Ishikawa (cell line): ENCODE results near the gene PSMA1.

Experiments
- CEBPB ChIP-seq: IDR thresholded peaks from 2 replicates; pipeline ENCODE4 v1.6.1; 2012
- CREB1 ChIP-seq: IDR thresholded peaks from 2 replicates; pipeline ENCODE4 v1.6.1; 2012; ENCODE audit warnings: low read depth
- EGR1 ChIP-seq: IDR thresholded peaks from 2 replicates; pipeline ENCODE4 v1.6.1; 2012
- EP300 ChIP-seq: IDR thresholded peaks from 2 replicates; pipeline ENCODE4 v1.6.1; 2012; ENCODE audit warnings: borderline replicate concordance
- FOXM1 ChIP-seq: IDR thresholded peaks from 2 replicates; pipeline ENCODE4 v1.6.1; 2012; ENCODE audit warnings: low read depth, borderline replicate concordance
- NFIC ChIP-seq: IDR thresholded peaks from 2 replicates; pipeline ENCODE4 v1.6.1; 2012
- RAD21 ChIP-seq: IDR thresholded peaks from 2 replicates; pipeline ENCODE4 v1.6.1; 2012; ENCODE audit warnings: low read depth
- TAF1 ChIP-seq: IDR thresholded peaks from 2 replicates; pipeline ENCODE4 v1.6.1; 2012; ENCODE audit warnings: low read depth, mild to moderate bottlenecking
- TCF12 ChIP-seq: IDR thresholded peaks from 2 replicates; pipeline ENCODE4 v1.6.1; 2012; ENCODE audit warnings: low read depth
- TEAD4 ChIP-seq: IDR thresholded peaks from 2 replicates; pipeline ENCODE4 v1.6.1; 2012
- YY1 ChIP-seq: IDR thresholded peaks from 2 replicates; pipeline ENCODE4 v1.6.1; 2012; ENCODE audit warnings: low read depth
- TF ChIP-seq, protein P1 (sequence below): IDR thresholded peaks from 2 replicates; pipeline ENCODE4 v1.6.1; 2012
- TF ChIP-seq, protein P2 (sequence below): IDR thresholded peaks from 2 replicates; pipeline ENCODE4 v1.6.1; 2012
- TF ChIP-seq, protein P3 (sequence below): IDR thresholded peaks from 2 replicates; pipeline ENCODE4 v1.6.1; 2012; ENCODE audit warnings: low read depth, mild to moderate bottlenecking

DNA sequence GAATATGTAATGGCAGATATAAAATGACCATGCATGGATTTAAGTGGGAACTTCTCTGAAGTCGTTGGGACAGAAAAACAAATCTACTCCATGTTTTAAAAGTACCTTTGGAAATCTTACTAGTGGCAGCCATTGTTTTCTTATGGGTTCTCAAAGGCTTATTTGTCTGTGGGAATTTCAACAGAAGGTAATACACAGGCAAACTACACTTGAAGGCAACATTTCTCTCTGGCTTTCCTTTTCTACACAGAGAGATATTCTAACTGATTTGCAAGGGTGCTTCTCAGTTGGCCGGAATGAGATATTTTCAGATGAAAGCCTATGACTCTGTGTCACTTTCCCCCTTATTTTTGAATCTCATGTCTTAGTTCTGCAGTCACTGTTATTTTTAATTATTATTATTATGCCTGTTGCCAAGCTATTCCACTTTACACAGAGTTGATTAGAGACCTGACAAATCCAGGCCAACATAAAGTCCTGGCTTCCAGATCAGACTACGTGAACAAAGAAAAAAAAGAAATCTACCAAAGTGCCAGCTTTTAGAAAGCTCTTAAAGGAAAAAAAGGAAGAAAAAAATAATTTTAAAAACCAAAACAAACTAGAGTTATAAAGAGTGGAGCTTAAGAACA lies 18.9 kb upstream of the PSMA1 start:
- no peak for TF ChIP-seq TAF1
- TF ChIP-seq, protein P1, sequence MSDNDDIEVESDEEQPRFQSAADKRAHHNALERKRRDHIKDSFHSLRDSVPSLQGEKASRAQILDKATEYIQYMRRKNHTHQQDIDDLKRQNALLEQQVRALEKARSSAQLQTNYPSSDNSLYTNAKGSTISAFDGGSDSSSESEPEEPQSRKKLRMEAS, result no peak
- TF ChIP-seq RAD21, result no peak
- TF ChIP-seq, protein P2, sequence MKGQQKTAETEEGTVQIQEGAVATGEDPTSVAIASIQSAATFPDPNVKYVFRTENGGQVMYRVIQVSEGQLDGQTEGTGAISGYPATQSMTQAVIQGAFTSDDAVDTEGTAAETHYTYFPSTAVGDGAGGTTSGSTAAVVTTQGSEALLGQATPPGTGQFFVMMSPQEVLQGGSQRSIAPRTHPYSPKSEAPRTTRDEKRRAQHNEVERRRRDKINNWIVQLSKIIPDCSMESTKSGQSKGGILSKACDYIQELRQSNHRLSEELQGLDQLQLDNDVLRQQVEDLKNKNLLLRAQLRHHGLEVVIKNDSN, result no peak
- TF ChIP-seq FOXM1, result no peak
- no peak for TF ChIP-seq TEAD4
- no peak for TF ChIP-seq EP300
- TF ChIP-seq, protein P3, sequence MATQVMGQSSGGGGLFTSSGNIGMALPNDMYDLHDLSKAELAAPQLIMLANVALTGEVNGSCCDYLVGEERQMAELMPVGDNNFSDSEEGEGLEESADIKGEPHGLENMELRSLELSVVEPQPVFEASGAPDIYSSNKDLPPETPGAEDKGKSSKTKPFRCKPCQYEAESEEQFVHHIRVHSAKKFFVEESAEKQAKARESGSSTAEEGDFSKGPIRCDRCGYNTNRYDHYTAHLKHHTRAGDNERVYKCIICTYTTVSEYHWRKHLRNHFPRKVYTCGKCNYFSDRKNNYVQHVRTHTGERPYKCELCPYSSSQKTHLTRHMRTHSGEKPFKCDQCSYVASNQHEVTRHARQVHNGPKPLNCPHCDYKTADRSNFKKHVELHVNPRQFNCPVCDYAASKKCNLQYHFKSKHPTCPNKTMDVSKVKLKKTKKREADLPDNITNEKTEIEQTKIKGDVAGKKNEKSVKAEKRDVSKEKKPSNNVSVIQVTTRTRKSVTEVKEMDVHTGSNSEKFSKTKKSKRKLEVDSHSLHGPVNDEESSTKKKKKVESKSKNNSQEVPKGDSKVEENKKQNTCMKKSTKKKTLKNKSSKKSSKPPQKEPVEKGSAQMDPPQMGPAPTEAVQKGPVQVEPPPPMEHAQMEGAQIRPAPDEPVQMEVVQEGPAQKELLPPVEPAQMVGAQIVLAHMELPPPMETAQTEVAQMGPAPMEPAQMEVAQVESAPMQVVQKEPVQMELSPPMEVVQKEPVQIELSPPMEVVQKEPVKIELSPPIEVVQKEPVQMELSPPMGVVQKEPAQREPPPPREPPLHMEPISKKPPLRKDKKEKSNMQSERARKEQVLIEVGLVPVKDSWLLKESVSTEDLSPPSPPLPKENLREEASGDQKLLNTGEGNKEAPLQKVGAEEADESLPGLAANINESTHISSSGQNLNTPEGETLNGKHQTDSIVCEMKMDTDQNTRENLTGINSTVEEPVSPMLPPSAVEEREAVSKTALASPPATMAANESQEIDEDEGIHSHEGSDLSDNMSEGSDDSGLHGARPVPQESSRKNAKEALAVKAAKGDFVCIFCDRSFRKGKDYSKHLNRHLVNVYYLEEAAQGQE, result no peak
- TF ChIP-seq YY1, result no peak
- no peak for TF ChIP-seq EGR1
- TF ChIP-seq NFIC, result no peak
- no peak for TF ChIP-seq CREB1
- TF ChIP-seq CEBPB, result no peak
- TF ChIP-seq TCF12, result no peak
